HG03108 (cell line): ENCODE data around the gene MIPOL1.

Experiments used
- ATAC-seq: cut with Tn5 transposase; IDR thresholded peaks from one replicate; pipeline ENCODE4 v1.9.1; 2021; ENCODE audit warnings: moderate library complexity; ENCODE audit not compliant: unreplicated experiment

The MIPOL1 gene

DNA sequence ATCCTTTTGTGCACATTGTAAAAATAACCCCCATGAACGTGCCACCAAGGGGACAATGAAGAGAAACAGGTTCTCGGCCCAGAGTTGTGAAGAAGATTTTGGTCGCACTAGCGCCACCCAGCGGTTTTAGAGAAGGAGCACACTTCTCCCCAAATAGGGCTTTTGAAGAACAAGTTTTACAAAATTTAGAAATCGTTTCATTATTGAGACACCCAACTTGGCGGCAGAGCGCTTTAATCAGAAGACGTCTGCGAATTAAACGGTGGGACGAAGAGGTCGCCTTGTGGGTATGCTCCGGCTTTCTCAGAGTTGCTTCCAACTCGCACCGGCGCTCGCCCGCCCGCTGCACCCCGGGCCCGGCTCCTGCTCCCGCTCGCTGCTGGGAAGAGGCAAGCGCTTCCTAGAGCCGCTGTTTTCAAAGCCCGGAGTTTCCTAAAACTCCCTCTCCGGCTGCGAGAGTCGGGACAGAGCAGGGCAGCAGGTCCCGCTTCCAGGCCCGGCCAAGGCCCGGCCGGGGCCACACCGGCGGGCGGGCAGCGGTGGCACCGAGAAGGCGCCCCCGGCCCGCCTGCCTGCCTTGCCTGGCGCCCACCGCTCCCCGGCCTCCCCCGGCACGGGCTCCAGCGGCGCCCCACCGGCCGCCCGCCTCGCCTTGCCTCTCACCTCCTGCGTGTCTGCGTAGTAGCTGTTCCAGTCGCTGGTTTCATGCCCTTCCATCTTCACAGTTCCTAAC is 396.7 kb downstream of the MIPOL1 start:
- no peak for ATAC-seq

- no peak for ATAC-seq
Measured at GRCh38 chr14:37594971-37595808, 397.5 kb downstream of the MIPOL1 start, which contains the start of the genes FOXA1 and TTC6. TSS of gene FOXA1 (minus strand) at chr14:37595249. CDS start at chr14:37594972, 277 bp downstream. TSS of gene TTC6 (plus strand) at chr14:37595629. CDS start at chr14:37622065, 26,436 bp downstream.

DNA sequence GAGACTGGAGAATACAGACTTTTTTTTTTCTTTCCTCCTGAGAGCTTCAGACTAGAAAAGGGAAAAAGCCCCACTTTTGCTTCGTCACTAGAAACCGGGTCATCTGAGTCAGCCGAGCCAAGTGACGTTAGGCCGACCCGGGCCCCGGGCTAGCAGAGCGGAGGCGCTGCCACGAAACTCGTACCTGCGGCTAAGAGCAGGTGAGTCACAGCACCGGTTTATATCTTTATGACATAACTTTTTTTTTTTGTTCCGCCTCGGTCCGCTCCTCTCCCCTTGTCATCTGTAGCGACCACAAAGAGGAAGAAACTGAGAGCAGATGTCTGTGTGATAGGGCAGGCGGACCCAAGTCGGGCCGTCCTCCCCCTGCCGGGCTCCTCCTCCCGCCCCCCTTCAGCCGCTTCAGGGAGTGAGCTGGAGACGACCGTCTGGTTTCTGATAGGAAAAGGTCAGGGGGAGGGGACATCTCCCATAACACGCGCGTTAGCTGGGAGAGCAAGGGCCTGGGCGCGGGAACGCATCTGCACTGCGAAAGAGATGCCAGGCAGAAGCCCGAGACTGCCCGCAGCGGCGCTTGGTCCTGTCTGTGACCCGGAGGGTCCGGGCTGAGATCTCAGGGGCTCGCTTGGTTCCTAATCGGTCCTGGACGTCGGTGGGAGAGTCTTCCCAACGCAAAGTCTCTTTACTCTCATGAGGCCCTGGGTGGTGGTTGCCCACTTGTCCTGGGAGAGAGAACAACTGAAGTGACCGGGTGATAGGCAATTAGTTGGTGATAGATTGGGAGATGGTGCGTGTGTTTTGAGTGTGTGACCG is 398.3 kb downstream of the MIPOL1 start:
- no peak for ATAC-seq

DNA sequence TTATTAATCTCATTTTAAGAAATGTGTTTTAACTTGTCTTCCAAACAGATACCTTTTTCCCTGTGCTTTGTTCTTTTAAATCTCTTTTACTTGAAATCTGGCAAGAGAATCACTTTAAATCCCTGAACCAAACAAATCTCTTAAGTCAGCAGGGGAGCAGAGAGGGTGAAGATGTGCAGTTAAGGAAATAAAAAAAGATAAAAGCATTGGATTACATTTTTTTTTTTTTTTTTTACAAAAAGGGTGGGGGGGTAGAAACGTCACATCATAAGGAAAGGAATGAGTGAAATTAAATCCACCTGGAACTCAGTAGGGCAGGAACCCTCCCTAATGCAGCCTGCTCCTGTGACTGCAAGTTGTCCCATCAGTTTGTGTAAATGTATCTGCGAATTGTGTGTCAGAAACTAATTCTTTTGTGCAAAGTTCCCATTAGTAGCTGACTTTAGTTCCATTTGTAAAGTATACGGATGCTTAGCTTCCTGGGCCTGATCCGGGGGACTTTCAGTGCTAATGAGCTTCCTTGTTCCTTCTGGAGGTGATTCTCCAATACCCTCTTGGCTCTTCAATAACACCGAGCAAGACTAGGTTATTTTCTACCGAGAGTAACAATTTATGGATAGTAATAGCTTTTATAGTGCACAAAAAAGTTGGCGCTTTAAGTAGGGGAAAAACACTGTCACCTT is 399.2 kb downstream of the MIPOL1 start:
- ATAC-seq, result no peak

DNA sequence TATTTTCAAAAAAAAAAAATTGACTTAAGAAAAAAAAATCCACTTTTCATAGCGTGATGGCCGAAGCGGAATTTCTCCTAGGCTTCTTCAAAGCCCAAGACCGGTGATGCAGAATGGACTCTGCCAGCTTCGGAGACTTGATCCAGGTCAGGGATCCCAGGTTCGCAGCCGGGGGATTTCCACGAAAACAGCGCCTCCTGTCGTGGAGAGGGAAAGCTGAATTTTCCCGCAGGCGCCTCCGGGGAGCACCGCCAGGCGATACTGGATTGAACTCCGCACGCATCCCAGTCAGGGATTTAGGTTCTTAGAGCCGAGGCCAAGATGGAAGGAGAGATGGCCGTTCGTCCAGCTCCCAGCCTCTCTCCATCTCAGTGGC is 399.8 kb downstream of the MIPOL1 start:
- no peak for ATAC-seq

DNA sequence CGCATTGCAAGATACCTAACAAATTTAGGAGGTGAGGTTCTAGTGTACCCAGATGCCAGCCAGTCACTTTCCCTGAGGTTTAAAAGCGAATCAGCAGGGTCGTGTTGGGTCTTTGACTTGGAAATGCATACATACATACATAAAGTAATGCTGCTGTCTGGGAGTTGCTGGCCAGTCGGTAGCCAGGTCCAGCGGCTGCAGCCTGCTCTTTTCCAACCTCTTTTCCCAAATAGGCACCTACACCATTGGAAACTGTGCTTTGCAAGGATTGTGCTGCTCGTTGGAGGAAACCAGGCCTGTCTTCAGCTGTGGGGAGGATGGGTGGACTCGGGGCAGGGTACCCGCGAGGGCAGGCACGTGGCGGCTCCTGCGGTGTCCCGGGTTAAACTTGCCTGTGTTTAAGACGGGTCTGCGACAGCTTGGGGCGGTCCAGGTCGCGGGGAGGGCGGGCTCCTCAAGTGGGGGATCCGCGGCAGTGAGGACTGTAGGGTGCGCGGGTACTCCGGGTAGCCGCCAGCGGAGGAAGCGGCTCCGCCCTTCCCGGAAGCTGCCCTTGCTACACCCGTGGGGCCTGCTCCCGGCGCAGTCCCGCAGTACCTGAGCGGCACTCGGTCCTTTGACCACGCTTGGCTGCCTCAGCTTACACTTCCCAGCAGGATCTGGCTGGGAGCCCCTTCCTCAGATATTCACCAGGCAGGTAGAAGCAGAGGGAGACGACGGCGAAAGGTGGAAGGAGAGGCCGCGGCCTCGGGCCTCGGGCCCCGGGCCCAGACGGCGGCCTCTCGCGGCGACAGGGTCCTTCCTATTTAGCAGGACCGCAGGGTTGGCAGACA is 400.4 kb downstream of the MIPOL1 start:
- no peak for ATAC-seq

- no peak for ATAC-seq
Measured at GRCh38 chr14:37598747-37599506, 401.2 kb downstream of the MIPOL1 start.

- no peak for ATAC-seq
Measured at GRCh38 chr14:37599507-37600368, 402.0 kb downstream of the MIPOL1 start.

GRCh38 chr14:37600880-37601741 is 403.4 kb downstream of the MIPOL1 start:
- no peak for ATAC-seq

GRCh38 chr14:37601865-37602264 is 404.1 kb downstream of the MIPOL1 start:
- ATAC-seq, result no peak
